ENCODE measurements around the gene HOXA4. TPM values are rescaled to one million over a fixed set of nuclear protein-coding genes. Genes with fewer than 3 reads are reported as not detected.

HOXA4 gene
- total RNA-seq, 2 experiments from 2014 or later, result not detected

GRCh38 chr7:27101957-27102580 is 28.5 kb downstream of the HOXA4 start:
- Mint-ChIP-seq H3K36me3 (ENCODE audit: low read depth) (no peaks in the 10 kb centered on the region), H3K27me3 (peaks cover 93% of the 10 kb centered on the region), H3K9me3 (no peaks in the 10 kb centered on the region), H3K4me1 (ENCODE audit: low read depth) (peaks cover 27% of the 10 kb centered on the region), H3K27ac (no peak overlapping the region), H3K4me3 (no peak overlapping the region)
- ATAC-seq (ENCODE audit: poor library complexity) (no peak), DNase-seq (no peak)
- Histone ChIP-seq H3K4me1 (ENCODE audit: insufficient read depth, low read length) (peaks cover 31% of the 10 kb centered on the region), H3K4me3 (ENCODE audit: low read length) (no peak overlapping the region), H3K27ac (ENCODE audit: low read depth in 1 of 2, low read length in 2 of 2) (no peak overlapping the region), H3K36me3 (ENCODE audit: insufficient read depth, low read length) (no peaks in the 10 kb centered on the region), H3K9me3 (ENCODE audit: control insufficient read depth in 1 of 2, insufficient read depth in 1 of 2, low read length in 2 of 2) (peaks cover 0 to 27% of the 10 kb centered on the region in 2 experiments), H3K27me3 (ENCODE audit: control insufficient read depth in 1 of 2, insufficient read depth in 2 of 2, low read length in 2 of 2) (peaks cover 72 to 76% of the 10 kb centered on the region in 2 experiments)
- ChIA-PET POLR2A (no interaction called here), CTCF (no interaction called here)
- TF ChIP-seq, protein P1, sequence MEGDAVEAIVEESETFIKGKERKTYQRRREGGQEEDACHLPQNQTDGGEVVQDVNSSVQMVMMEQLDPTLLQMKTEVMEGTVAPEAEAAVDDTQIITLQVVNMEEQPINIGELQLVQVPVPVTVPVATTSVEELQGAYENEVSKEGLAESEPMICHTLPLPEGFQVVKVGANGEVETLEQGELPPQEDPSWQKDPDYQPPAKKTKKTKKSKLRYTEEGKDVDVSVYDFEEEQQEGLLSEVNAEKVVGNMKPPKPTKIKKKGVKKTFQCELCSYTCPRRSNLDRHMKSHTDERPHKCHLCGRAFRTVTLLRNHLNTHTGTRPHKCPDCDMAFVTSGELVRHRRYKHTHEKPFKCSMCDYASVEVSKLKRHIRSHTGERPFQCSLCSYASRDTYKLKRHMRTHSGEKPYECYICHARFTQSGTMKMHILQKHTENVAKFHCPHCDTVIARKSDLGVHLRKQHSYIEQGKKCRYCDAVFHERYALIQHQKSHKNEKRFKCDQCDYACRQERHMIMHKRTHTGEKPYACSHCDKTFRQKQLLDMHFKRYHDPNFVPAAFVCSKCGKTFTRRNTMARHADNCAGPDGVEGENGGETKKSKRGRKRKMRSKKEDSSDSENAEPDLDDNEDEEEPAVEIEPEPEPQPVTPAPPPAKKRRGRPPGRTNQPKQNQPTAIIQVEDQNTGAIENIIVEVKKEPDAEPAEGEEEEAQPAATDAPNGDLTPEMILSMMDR (IDR thresholded peaks at IDR 0.05), result no peak
- intact Hi-C loops (cut with DNase I, micrococcal nuclease), result no loop called here

DNA sequence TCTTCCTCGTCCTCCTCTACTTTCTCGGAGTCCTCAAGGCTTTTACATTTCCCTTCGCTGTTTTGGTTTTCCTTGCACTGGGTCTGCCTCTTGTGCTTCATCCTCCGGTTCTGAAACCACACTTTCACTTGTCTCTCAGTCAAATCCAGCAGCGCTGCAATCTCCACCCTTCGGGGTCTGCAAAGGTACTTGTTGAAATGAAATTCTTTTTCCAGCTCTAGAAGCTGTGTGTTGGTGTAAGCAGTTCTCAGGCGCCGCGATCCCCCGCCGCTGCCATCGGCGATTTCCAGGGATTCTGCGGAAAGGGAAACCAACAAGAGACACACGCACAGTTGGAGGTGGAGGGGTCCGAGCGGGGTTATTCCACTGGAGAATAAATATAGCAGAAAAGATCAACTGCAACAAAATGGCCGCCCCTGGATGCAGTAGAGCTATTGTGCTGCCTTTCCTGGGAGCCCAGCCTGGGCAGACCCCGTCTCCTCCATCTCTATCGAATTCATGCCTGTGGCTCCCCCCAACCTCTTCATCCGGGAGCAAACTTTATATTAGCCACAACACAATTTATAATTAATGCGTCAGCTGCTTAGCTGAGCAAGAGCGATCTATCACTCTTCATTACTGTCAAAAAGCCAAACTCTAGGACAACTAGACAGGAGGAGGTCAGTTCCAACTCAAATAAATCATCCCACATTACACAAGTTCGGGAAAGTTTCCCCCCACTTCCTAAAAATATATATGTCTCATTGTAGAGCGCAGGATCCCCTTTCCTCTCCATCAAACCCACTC is 29.2 kb downstream of the HOXA4 start:
- POLR2A ChIA-PET, result no interaction called here
- no peaks in the 10 kb centered on the region for H3K36me3 ChIP-seq (ENCODE audit: insufficient read depth, low read length)

GRCh38 chr7:27100694-27101170 is 29.8 kb downstream of the HOXA4 start:
- Mint-ChIP-seq H3K36me3 (ENCODE audit: low read depth) (no peaks in the 10 kb centered on the region), H3K27ac (no peak overlapping the region), H3K4me3 (no peak overlapping the region), H3K27me3 (peaks cover 91% of the 10 kb centered on the region), H3K4me1 (ENCODE audit: low read depth) (peaks cover 28% of the 10 kb centered on the region), H3K9me3 (no peaks in the 10 kb centered on the region)
- DNase-seq (no peak), ATAC-seq (ENCODE audit: poor library complexity) (no peak)
- H3K4me1 ChIP-seq (ENCODE audit: insufficient read depth, low read length), result peaks cover 41% of the 10 kb centered on the region
- H3K4me3 ChIP-seq (ENCODE audit: low read length), result no peak overlapping the region
- no peaks in the 10 kb centered on the region for H3K36me3 ChIP-seq (ENCODE audit: insufficient read depth, low read length)
- H3K27me3 ChIP-seq (ENCODE audit: control insufficient read depth in 1 of 2, insufficient read depth in 2 of 2, low read length in 2 of 2), result peaks cover 70 to 79% of the 10 kb centered on the region in 2 experiments
- no peak overlapping the region for H3K27ac ChIP-seq (ENCODE audit: low read depth in 1 of 2, low read length in 2 of 2)
- intact Hi-C loops (cut with DNase I, micrococcal nuclease), result no loop called here
- ChIA-PET CTCF (no interaction called here), POLR2A (no interaction called here)
- TF ChIP-seq, protein P1 (IDR thresholded peaks at IDR 0.05), result no peak
- peaks cover 0 to 21% of the 10 kb centered on the region in 2 experiments for H3K9me3 ChIP-seq (ENCODE audit: control insufficient read depth in 1 of 2, insufficient read depth in 1 of 2, low read length in 2 of 2)

More for the DNA sequence above, 29.2 kb downstream of the HOXA4 start:
- CTCF ChIA-PET, result no interaction called here
- ATAC-seq (ENCODE audit: poor library complexity) (no peak), DNase-seq (no peak)
- no peaks in the 10 kb centered on the region for H3K9me3 Mint-ChIP-seq
- TF ChIP-seq, protein P1 (IDR thresholded peaks at IDR 0.05), result no peak
- peaks cover 94% of the 10 kb centered on the region for H3K27me3 Mint-ChIP-seq
- no peaks in the 10 kb centered on the region for H3K36me3 Mint-ChIP-seq (ENCODE audit: low read depth)
- no peak overlapping the region for H3K27ac Mint-ChIP-seq
- no peak overlapping the region for H3K27ac ChIP-seq (ENCODE audit: low read depth in 1 of 2, low read length in 2 of 2)
- peaks cover 73 to 80% of the 10 kb centered on the region in 2 experiments for H3K27me3 ChIP-seq (ENCODE audit: control insufficient read depth in 1 of 2, insufficient read depth in 2 of 2, low read length in 2 of 2)
- intact Hi-C loops (cut with DNase I, micrococcal nuclease), result no loop called here
- peaks cover 28% of the 10 kb centered on the region for H3K4me1 Mint-ChIP-seq (ENCODE audit: low read depth)
- H3K4me3 Mint-ChIP-seq, result peak overlapping the region; percentile 1
- H3K4me1 ChIP-seq (ENCODE audit: insufficient read depth, low read length), result peaks cover 38% of the 10 kb centered on the region
- peaks cover 0 to 23% of the 10 kb centered on the region in 2 experiments for H3K9me3 ChIP-seq (ENCODE audit: control insufficient read depth in 1 of 2, insufficient read depth in 1 of 2, low read length in 2 of 2)
- H3K4me3 ChIP-seq (ENCODE audit: low read length), result no peak overlapping the region

Measured in CD4-positive, alpha-beta T cell (primary cell).